Stimulated activated CD4-positive, alpha-beta T cell treated with anti-CD3 and anti-CD28 coated beads, Interleukin-12 subunit alpha, Interleukin-12 subunit beta, amount 100 ng/mL, for 48 hours (primary cell): Measurements from ENCODE around the gene TTLL5.
"Not testable (repeated sequence)": the region's sequence is repeated elsewhere in the genome, so short reads cannot be mapped to it uniquely, and the experiment has no call there.

Experiments
- DNase-seq, 3 donors: peaks; one replicate each; pipeline ENCODE4 v3.0.0-alpha.2; 2020; ENCODE audit warnings: low read depth in 2 of 3, low spot score in 1 of 3

Gene TTLL5

DNA sequence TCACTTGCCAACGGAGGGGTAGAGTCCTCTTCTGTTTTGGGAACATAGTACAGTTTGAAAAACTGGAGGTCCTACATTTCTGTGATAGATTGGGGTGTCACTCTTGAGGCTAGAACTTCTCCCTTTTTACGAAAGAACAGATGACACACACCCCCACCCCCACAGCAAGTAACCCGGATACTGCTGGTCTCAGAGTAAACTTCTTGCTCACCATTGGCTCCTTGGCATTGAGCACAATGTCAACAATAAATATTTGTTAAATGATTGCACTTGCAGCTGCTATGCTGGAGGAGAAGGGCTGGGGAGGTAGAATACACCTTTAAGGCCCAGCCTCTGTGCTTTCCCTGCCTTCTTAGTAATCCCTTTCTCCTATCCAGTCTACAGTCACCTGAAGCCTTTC is 170.9 kb downstream of the TTLL5 start:
- no peak for DNase-seq

DNA sequence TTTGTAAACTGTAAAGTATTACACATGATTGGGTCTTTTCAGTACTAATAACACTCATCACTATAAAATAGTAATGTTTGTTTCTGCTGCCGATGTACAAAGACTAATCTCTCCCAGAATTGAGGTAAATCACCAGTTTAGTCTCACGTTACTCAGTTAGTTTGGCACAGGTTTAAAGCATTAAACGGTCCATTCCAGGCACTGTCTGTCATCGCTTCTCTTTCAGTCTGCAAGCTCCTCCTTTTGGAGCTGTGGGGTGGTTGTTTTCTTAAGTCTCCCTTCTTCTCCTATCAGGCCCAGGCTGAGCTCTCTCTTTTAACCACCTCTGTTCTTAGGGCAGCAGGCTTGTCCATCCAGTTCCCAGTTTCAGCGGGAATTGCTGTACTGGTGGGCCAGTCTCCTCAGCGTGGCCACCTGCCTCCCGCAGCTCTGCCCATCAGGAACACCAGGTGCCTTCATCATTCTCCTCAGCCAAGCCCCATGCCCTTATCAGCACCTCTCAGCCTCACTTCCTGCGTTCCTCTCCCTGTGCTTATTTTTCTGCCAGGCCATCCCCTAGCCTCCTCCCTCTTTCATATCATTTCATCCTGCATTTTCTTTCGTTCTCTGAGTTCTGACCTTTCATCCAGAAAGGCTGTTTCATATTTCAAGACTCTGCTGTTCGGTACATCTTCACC is 171.7 kb downstream of the TTLL5 start:
- DNase-seq = no peak

DNA sequence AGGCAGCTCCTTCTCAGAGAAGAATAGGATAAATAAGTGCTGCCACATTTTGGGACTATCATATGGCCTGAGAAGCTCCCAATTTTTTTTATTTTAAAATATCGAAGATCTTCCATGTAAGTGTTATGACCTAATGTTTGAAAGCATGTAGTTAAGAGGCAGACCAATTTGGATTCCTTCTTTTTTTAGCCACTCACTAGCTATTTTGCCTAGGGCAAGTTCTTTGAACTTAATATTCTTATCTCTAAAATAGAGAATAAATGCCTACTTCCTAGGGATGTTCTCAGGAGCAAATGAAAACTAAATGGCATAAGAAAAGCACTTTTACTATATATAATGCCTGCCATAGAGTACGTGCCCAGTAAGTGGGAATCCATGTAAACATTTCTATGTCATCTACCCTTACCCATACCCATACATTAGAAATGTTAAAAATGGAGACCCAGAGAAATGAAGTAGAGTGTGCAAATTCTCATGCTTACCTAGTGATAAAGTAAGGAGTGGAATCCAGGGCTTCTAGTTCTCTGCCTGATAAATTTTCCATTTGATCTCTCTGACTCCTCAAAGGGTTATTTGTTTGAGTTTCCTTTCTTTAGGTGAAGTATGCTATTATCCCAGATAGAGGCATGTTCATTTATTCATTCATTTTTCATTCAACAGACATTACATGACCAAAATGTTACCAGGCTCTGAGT is 172.4 kb downstream of the TTLL5 start:
- DNase-seq = no peak

DNA sequence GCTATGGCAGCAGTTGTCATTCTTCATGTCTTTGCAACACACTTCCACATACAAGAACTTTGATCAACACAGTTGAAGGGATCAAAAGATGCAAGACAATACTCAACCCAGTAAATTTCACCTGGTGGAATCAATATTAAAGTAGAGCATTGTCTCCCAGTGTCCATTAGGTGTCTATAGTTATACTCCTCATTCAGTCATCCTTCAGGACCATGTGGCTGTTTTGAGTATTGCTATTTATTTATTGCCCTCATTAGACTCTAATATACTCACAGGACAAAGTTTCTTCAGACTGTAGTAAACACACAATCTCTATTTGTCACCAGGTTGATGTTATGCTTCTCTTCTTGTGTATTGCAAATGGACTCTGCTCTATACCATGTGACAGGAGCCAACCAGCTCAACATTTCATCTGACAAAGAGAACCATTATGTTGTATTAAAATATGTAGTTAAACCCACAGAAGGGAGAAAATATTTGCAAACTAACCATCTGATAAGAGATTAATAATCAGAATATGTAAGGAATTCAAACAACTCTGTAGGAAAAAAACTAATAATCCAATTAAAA is 174.2 kb downstream of the TTLL5 start:
- DNase-seq = no peak

DNA sequence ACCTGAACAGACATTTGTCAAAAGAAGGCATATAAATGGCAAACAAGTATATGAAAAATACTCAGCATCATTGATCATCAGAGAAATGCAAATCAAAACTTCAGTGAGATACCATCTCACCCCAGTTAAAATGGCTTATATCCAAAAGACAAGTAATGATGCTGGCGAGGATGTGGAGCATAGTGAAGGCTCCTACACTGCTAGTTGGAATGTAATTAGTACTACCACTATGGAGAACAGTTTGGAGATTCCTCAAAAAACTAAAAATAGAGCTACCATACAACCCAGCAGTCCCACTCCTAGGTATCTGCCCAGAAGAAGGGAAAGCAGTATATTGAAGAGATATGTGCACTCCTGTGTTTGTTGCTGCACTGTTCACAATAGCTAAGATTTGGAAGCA is 174.7 kb downstream of the TTLL5 start:
- DNase-seq = no peak

DNA sequence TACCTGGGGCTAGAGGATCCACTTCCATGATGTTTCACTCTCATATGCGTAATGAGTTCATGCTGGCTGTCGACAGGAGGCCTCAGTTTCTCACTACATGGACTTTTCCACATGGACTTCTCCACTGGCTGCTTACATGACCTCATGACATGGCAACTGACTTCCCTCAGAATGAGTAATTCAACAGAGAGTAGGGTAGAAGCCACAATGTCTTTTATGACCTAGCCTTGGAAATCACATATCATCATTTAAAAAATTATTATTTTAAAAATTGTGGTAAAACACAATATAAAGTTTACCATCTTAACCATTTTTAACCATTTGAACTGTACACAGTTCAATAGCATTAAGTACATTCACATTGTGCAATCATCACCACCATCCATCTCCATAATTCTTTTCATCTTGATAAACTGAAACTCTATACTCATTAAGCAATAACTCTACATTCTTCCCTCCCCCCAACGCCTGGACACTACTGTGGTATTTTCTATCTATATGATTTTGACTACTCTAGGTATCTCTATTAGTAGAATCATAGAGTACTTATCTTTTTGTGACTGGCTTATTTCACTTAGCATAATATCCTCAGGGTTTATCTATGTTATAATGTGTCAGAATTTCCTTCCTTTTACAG is 176.2 kb downstream of the TTLL5 start:
- DNase-seq = no peak

DNA sequence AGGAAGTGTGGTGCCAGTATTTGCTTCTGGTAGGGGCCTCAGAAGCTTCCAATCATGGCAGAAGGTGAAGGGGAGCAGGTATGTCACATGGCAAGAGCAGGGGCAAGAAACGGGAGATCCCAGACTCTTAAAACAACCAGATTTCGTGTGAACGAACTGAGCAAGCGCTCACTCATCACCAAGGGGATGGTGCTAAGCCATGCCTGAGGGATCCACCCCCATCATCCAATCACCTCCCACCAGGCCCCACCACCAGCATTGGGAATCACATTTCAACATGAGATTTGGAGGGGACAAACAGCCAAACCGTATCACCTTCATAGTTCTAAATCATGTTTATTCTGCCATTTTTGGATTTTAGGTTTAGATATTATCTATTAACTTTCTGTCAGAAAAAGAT is 179.9 kb downstream of the TTLL5 start:
- DNase-seq = no peak

DNA sequence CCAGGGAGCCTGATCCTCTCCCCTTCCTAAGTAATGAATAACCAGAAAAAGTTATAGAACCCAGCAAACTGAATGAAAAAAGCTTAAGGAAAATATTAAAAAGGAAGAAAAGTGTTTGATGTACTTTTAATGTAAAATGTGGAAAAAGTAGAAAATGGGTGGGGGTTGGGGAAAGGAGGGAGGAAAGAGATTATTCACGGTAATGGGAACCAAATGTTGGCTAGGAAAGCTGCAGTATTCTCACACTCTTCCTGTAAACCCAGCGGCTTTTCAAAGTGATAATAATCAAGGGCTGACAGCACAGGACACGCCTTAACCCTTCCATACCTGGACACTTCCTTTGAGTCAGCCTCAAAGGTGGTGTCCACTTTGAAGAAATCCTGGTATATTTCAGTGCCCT is 181.5 kb downstream of the TTLL5 start:
- no peak for DNase-seq

DNA sequence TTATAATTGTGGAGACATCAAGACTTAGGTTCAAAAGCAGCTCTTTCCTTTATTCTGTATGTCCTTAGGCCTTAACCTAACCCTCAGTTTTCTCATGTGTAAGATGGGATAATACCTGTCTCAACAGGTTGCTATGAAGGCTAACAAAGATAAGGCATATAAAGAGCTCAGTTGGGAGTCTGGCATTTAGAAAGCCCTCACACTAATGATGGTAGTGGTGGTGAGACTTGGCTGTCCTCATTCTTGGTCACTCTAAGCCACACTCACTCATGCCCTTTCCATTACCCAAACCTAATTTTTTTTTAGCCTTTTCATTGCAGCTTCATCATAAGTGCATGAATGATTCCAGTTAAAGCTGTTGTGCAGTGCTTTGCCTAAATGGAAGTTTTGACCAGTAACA is 183.4 kb downstream of the TTLL5 start:
- DNase-seq = no peak

DNA sequence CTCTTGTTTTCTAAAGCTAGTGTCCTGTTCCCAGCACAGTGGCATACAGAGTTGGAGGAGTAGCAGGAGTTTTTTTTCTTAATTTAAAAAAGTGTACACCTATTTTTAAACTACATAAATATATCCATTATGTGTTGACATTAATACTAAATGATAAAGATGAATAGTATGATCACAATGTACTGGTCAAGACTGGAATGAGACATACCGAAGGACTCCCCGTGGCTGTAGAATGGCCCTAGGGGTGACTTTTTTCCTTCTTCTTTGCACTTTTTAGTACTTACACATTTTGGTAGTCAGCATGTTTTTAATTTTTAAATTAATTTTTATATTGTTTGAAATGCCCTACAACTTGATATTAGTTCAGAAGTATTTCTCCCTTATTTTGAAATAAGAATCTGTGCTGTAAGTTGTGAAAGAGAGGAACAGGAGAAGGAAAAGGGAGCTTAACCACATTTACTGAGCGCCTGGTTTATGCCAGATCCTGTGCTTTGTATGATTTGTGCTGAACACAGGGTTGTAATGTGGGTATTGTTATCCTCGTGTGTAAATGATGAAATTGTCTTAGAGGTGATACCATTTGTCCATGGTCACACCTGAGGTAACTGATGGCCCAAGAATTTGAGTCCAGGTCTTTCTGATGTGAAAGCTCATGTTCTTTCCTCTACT is 184.2 kb downstream of the TTLL5 start:
- no peak for DNase-seq

DNA sequence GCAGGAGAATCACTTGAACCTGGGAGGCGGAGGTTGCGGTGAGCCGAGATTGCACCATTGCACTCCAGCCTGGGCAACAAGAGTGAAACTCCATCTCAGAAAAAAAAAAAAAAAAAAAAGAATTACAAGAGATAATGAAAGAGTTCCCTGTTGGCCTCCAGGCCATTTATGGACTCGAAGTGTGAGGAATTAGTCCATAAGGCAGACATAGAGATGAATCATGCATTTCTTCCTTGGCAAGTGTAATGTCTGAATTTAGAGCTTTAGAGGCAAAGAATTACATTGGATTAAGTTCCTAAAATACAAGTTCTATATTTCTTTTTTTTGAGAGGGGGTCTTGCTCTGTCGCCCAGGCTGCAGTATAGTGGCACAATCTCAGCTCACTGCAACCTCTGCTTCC is 185.6 kb downstream of the TTLL5 start:
- DNase-seq = not testable (repeated sequence)

DNA sequence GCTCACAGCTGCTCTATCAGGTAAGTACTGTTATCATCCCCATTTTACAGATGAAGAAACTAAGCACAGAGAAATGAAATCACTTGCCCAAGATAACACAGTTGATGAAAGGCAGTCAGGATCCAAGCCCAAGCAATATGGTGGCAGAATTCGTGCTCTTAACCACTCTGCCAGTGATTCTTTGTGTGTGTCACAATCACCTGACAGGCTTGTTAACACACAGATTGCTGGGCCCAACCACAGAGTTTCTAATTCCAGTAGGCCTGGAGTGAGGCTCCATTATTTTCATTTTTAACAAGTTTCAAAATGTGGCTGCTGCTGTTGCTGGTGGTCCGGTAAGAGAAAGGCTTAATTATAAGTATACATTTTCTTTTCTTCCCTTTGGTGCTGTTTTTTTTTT is 186.5 kb downstream of the TTLL5 start:
- no peak for DNase-seq

DNA sequence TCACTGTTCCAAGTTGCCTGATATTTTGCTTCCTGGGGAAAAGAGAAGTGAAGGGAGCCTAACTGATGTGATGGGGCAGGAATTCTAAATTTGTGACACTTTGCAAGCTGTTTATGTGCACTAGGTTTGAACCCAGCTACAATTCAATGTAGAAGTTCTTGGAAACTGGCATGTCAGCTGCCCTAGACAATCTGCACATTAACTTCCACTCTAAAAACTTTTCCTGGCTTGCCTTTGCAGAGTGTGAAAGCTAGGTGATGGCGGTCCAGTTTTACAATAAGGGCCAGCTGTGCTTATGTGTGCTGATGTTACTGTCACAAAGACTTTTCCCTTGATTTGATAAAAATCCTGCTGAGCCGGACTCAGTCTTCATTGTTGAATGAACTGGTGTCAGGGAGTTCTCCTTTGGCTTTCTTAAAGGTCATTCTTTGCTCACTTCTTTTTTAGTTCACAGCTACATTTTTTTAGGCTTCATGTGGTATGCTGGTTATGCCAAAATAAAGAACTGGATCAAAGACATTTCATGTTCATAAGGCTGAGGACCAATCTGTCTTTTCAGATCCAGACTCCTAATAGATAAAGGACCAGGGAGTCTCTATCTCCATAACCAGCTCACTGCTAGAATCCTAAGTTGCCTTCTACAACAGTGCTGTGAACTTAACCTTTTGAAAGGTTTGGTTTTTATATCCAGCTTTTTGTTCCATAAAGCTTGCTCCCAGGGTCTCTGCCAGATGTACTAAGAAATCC is 187.3 kb downstream of the TTLL5 start:
- no peak for DNase-seq

DNA sequence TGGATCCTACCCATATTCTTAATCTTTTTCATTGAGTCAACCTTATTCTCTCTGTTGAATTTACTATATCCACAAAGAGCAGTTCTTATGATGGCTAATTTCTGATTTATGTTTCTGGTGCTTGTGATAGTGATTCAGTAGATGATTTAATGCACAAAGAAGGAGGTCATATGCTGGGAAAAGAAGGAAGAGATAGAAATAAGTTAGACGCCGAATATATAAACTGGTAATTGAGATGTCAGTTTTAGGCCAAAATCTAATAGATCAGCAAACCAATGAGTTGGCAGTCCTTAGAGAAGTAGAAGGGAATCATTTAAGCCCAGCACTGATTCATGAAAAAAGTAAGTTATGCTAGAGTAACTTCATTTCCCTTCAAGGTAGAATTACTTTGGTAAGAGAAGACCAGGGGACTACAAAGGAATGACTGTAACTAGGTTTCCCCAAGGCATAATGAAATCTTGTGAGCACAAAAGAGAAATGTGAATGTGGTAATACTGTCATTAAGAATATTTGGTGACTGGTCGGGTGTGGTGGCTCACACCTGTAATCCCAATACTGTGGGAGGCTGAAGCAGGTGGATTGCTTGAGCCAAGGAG is 188.4 kb downstream of the TTLL5 start:
- DNase-seq = no peak

DNA sequence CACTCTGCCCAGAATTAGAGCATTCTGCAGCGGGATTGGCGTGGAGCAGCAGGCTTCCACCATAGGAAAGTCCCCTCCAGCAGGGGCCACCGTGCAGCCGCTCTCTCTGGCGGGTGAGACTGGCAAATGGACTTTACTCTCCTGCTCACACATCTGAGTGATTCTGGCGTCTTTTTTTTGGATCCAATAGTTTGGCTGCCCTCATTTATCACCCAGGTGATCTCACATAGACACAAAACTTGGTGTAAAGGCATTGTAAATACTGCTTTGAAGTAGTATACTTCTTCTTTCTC is 190.5 kb downstream of the TTLL5 start:
- no peak for DNase-seq

DNA sequence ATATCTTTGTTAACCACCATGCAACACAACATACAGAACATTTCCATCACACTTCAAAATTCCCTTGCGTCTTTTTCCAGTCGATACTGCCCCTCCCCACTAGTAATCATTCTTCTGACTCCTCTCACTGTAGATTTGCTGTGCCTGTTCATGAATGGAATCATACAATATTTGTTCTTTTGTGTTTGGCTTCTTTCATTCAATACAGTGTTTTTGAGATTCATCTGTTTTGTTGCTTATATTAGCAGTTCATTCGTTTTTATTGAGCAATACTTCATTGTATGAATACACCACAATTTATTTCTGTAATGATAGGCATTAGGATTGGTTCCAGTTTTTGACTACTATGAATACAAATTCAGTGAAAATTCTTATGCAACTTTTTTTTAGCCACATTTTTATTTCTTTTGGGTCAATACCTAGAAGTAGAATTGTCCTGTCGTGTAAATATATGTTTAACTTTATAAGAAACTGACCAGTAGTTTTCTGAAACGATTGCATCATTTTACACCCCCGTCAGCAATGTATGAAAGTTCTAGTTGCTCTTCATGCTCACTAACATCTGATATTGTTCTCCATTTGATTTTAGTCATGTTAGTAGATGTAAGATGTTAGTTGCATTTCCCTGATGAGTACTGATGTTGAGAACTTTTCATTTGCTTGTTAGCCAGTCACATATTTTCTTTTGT is 193.2 kb downstream of the TTLL5 start:
- DNase-seq = no peak

DNA sequence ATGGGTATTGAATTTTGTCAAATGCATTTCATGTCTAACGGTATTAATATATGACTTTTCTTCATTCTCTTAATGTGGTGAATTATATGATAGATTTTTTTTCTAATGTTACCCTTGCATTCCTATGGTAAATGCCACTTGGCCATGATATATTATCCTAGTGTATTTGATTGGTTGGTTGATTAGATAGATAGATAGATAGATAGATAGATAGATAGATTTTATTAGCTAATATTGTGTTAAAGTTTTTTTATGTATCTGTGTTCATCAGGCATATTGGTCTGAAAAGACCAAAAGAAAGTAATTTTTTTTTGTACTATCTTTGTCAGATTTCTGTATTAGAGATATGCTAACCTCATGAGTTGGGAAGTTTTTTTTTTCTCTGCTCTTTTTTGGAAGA is 196.2 kb downstream of the TTLL5 start:
- no peak for DNase-seq

DNA sequence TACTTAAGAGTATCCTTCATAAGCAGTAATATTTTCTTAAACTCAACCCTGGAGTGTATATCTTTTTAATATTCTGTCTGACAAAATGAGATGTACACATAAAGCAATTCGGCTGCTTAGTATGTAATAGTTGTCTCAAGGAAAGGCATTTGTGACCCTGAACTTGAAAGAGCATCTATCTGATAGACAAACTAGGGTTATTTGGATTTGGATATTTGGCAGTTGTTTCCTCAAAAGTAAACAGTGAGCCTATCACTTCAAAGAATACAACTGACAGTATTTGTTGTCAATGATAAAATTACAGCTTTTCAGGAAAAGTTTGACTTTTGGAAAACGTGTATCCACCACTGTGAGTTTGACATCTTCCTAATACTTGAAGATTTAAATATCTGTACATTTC is 197.3 kb downstream of the TTLL5 start:
- no peak for DNase-seq

DNA sequence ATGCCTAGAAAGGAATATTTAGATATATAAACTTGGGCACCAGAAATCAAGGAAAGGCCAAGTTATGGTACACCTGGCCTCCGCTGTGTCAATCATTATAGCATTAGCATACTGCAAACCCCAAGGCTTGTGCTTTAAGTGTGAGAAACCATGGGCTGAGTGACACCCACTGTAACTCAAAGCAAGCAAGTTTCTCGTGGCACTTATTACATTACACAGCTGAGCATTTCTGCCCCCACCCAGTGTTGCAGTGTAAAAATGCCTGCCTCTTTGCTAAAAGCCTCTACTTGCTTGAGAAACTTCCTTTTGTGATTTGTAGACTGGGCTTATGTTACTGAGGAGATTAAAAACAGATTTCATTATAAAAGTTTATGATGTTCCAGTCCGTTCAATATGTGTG is 198.7 kb downstream of the TTLL5 start:
- no peak for DNase-seq

DNA sequence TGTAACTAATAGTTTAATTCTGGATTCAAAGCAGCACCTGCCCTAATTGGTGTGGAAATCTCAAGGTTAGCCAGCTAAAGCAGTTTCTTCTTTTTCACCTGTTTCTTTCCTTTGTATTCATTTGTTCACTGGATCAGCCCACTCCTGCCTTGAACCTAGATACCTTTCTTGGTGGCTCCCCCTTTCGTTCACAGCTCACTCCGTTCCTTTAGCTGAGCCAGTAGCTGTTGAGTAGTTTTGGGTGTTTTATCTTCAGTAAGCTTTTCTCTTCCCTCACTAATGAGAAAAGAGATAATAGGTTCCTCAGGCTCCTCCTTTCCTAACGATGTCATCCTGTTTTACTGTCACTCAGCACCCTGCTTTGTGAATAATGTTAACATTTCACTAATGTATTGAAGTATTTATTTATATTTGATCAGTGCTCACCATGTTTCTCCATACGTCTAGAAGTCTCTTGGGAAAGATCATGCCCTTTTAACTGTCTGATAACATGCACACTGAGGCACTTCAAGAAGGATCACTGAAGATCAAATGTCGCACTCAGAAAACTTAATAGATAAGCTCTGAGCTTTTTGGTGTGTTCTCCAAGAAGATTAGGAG is 199.6 kb downstream of the TTLL5 start:
- DNase-seq = no peak
